SIG-M5 treated with dmso at 0.1 percent for 504 hours (cell line): ENCODE results near the gene EXD2.

Source experiments
- DNase-seq: peaks from one replicate; lab custom pipeline; 2025; ENCODE audit not compliant: unreplicated experiment; lab: John Stamatoyannopoulos, UW

The EXD2 gene

DNA sequence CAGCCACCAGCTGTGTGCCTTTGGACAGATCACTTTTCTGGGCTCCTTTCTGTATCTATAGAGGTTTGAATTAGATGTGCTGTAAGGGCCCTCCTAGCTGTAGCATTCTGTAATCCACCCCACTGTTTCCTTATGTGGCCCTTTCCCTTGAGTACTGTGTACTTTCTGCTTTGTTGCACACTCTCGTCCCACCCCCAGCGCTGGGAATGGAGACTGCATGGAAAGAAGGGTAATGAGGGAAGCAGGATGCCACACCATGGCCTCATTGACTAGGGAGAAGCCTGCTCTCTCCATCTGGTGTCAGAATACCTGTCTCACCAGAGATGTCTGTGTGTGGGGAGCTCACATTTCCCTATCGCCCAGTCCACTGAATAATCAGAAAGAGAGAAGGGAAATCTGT, 55.0 kb downstream of the EXD2 start:
- no peak for DNase-seq

GRCh38 chr14:69247676-69248440, 56.6 kb downstream of the EXD2 start:
- DNase-seq, result no peak

DNA sequence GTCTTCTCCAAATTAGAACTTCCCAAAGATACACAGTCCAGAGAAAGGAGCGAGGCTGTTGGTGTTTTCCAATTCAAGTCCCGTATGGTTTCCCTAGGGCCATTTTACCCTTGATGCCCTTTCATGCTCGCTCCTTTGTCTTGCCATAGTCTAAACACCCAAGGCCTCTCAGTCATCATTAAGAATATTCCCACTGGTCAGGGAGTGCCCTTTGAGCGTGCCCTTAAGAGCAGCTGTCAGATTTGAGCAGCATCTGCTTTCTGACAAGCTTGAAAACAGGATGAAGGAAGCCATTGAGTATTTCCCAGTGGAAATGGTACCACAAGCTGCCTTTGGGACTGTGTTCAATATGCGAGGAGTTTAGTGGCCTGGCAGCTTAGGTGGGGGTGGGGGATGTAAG, 58.3 kb downstream of the EXD2 start:
- DNase-seq, result no peak

DNA sequence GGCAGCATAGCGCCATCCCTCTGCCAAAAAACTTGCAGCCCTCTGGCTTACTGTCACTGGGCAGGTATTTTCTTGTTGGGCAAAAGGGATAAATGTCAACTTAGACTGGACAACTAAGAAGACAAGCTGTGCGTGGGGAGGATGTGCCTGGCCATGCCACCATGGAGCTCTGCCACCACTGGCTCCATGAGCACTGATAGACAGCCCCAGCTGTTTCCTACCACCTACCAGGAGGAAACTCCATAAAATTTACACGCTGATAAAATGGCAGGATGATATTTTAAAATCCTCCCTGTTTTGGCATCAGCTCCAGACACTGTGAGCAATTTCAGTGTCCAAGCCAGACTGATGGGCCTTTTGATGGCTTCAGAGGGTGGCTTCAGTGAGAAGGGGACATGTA, 61.6 kb downstream of the EXD2 start:
- DNase-seq, result no peak

DNA sequence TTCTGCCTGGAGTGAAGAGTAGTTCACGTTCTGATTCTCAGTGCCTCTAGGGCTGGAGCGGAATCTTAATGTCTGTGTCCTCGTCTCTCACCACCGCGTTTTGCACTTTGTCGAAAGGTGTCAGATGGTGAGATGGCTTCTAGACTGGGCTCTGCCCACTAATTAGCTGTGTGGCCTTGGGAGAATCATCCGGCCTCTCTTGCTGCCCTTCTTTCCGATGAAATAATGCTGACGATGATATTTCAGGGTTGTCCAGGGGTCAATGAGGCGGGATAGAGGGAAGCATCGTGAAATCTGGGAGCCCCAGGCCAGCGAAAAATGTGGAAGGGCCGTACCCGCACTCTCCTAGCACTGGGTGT, 67.8 kb downstream of the EXD2 start:
- no peak for DNase-seq

DNA sequence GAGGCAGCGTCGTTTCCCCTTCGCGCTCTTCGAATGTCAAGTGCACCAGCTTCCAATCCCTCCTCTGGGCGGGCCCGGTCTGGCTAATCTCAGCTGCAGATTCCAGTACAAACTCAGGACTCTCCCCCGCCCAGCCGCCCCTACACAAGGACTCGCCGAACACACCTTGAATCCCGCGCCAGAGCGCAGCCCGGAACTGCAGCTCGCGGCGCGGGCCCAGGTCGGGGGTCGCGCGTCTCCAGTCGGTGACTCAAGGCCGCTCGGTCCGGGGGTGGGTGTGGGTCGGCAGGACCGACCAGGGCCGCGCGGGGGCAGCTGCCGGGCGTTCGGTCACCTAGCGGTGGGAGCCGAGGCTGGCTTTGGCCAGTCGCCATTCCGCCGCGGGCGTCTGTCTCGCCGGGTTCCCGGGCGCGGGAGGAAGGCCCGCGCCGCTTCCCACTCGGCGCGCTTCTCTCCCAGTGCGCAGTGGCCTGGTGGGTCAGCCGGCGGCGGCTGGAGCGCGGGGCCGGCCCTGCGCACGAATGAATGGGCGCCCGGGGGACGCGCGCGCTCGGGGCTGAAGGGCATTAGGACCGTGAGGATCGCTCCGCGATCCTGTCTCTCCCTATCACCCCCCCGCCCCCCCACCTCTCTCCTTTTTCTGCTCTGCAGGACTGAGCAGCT, 68.4 kb downstream of the EXD2 start, which contains the start of gene GALNT16:
GALNT16 (plus strand) TSS at position 632 of the 663 bp plus-strand sequence. CDS start 133 bp downstream, outside the sequence.
- no peak for DNase-seq

DNA sequence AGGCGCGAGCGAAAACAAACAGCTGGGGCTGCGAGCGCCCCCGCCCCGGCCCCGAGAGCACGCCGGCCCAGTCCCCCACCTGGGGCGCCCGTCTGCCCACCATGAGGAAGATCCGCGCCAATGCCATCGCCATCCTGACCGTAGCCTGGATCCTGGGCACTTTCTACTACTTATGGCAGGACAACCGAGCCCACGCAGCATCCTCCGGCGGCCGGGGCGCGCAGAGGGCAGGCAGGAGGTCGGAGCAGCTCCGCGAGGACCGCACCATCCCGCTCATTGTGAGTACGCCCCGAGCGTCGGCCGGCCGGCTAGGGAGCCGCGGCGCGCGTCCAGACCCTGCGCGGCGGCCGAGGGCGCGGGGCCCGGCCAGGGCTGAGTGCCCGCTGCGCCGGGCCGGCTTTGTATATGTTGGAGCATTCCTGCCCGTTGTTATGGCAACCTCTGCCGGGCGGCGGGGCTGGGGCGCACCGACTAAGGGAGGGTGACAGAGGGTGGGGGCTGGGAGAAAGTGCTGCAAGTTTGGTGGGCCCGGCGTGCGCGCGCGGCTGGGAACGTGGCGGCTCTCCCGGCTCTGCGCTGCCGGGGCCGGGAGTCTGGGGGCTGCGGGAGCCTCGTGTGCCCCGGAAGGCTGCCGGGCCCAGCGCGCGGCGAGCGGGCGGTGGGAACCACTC, 69.0 kb downstream of the EXD2 start:
- DNase-seq, result no peak

GRCh38 chr14:69260861-69261564, 69.7 kb downstream of the EXD2 start:
- DNase-seq, result no peak

DNA sequence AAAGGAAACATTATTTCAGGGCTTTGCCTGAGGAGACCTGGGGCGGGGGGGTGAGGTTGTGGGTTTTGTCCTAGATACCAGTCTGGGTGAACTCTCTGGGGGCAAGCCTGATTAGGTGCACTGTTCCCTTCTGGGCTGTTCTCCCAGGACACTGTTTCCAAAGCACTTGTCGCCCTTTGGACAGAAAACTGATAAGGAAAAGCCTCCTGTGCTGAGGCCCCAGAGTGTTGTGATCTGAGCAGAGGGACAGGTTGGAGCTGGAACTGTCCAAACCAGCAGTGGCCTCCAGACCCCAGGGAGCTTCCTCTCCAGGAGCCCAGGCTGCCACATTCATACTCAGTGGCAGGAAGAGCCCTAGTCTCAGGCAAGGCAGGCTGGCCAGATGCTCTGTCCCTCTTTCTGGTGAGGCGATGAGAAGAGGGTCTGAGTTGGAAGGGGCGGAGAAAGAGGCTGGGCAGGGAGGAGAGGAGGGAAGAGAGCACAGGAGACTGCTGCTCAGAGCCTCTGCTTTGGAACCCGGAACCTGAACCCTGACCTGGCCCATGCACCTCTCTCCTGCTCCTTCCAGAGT, 70.5 kb downstream of the EXD2 start:
- DNase-seq, result no peak

- DNase-seq, result no peak
Observed at GRCh38 chr14:69262516-69262915, 71.2 kb downstream of the EXD2 start.

DNA sequence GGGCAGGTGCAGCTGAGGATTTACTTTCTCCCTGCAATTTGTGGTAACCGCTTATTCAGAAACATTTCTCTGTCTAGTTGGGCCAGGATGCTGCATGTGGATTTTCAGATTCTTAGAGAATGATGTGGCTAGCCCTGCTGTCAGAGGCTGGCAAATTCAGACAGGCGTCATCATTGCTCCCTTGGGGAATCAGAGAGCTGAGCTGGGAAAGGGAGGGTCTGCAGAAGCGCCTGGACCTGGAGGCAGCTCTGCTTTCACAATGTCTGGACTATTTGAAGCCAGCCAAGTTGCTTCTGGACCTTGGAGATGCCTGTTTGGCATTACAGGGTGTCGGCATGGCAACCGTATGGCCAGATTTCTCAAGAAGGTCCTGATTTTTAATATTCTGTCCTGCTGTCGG, 72.1 kb downstream of the EXD2 start:
- DNase-seq, result no peak

DNA sequence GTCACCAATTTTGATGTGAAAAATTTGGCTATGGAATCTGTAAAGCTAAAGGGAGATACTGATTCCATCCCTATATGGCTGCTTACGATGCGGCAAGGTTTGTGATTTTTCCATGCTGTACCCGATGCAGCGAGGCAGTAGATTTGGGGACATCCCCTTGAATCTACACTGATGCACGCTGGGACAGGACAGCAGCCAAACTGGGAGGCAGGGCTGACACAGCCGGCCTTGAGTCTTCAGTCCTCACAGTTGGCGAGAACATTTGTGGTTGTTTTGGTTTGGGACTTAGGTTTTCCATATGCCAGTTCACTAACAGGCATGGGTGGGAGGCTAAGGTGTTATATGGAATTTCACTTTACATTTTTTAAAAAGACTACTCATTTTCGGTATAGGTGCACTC, 72.5 kb downstream of the EXD2 start:
- DNase-seq, result no peak

GRCh38 chr14:69266572-69267345, 75.5 kb downstream of the EXD2 start:
- no peak for DNase-seq

DNA sequence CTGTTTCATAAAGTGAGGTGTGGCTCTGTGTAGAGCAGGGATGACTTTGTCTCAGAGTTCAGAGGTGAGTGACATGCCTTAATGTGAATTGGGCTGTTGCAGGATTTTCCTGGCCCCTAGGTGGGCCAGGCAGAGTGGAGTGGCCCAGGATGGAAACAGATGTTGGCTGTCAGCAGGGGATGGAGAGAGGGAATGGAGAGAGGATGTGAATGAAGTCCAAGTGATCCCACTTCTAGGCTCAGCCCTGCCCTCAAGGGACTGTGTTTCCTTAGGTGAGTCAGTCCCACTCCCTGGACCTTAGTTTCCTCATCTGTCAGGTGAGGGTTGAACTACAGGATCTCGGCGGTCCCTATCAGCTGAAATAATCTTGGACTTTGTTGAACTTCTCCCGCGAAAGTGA, 76.2 kb downstream of the EXD2 start:
- no peak for DNase-seq

GRCh38 chr14:69268223-69268622, 76.9 kb downstream of the EXD2 start:
- DNase-seq, result no peak

- no peak for DNase-seq
Observed at GRCh38 chr14:69268763-69269162, 77.5 kb downstream of the EXD2 start.

DNA sequence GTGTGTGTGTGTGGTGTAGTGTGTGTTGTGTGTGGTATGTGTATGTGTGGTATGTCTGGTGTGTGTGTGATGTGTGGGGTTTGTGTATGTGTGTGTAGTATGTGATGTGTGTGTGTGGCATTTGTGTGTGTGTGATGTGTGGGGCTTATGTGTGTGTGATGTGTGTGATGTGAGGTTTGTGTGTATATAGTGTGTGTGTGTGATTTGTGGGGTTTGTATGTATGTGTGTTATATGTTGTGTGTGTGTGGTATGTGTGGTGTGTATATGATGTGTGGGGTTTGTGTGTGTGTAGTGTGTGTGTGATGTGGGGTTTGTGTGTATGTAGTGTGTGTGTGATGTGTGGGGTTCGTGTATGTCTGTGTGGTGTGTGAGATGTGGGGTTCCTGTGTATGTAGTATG, 78.1 kb downstream of the EXD2 start:
- no peak for DNase-seq

DNA sequence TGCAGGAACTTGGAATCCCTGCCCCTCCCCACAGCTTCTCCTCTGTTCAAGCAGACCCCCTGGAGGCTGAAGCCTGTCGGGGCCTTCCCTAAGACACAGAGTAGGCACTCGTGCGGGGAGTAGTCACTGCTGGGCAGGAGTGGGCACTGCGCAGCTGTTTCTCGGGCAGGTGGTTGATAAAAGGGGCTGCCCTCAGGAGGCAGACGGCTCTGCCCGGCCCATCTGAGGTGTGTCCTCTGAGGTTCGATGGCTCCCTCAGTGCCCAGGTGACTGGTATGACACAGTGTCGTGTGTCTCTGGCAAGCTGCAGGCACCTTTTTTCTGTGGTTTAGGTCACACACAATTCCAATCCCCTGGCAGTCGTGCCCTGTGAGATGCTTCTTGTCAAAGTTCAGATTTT, 78.8 kb downstream of the EXD2 start:
- DNase-seq, result no peak

GRCh38 chr14:69270795-69271708, 79.8 kb downstream of the EXD2 start:
- no peak for DNase-seq
